Measurements from ENCODE around the gene FEM1C.

DNA sequence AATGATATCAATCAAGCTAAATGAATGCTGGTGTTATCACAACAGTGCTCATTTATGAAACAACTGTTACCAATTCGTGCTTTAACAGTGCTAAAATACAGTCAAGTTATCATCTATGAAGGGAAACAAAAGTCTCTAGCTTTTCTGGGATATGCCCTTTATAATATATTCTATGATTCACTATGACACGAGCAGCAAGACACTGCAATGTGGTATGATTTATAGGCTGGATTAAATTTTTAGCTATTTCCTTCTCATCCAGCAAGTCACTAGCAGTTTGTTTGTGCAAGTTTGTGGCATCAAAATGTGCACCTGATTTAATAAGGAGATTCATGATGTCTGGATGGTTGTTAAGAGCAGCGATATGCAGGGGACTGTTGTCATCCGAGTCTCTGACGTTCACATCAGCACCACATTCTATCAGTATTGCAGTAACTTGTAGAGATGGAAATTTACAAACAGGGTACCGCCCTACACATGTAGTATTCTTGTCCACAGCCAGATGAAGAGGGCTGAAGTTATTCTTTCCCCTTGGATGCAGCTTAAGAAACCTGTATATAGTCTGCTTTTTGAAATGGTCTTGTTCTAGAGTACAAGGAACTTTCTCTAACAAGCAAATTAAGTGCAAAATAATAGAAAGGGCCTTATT lies 20.3 kb downstream of the FEM1C start:
- TF ChIP-seq POLR2A (IDR thresholded peaks at IDR 0.05): no peak
- TF ChIP-seq, protein P1, sequence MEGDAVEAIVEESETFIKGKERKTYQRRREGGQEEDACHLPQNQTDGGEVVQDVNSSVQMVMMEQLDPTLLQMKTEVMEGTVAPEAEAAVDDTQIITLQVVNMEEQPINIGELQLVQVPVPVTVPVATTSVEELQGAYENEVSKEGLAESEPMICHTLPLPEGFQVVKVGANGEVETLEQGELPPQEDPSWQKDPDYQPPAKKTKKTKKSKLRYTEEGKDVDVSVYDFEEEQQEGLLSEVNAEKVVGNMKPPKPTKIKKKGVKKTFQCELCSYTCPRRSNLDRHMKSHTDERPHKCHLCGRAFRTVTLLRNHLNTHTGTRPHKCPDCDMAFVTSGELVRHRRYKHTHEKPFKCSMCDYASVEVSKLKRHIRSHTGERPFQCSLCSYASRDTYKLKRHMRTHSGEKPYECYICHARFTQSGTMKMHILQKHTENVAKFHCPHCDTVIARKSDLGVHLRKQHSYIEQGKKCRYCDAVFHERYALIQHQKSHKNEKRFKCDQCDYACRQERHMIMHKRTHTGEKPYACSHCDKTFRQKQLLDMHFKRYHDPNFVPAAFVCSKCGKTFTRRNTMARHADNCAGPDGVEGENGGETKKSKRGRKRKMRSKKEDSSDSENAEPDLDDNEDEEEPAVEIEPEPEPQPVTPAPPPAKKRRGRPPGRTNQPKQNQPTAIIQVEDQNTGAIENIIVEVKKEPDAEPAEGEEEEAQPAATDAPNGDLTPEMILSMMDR (IDR thresholded peaks at IDR 0.05): no peak
- TF ChIP-seq POLR2AphosphoS5 (IDR thresholded peaks at IDR 0.05): no peak
- no peak for TF ChIP-seq EP300 (IDR thresholded peaks at IDR 0.05)

Data from gastroesophageal sphincter (tissue), 3 donors.